DOHH2 (cell line): Measurements from ENCODE around the gene NDUFA8.

Source experiments
- H3F3A ChIP-seq: fragments of 200-600 bp; sonication (generic), shearing (Covaris generic); 2 replicates; pipeline ENCODE4 v1.6.0; 2016; ENCODE audit warnings: antibody characterized with exemption, mild to moderate bottlenecking; ENCODE audit not compliant: control insufficient read depth, insufficient read depth
- H3K27ac ChIP-seq: fragments of 200-600 bp; sonication (generic); 2 replicates; pipeline ENCODE4 v1.5.1; 2014; ENCODE audit warnings: low read depth, mild to moderate bottlenecking, low read length, moderate library complexity
- H3K27me3 ChIP-seq: fragments of 200-600 bp; sonication (generic); 2 replicates; pipeline ENCODE4 v1.6.1; 2014; ENCODE audit warnings: mild to moderate bottlenecking, low read length, mixed read lengths; ENCODE audit not compliant: control insufficient read depth
- H3K36me3 ChIP-seq: fragments of 200-600 bp; sonication (generic); 2 replicates; pipeline ENCODE4 v1.6.1; 2014; ENCODE audit warnings: mild to moderate bottlenecking, low read length, moderate library complexity, mixed read lengths; ENCODE audit not compliant: control insufficient read depth
- H3K4me1 ChIP-seq: fragments of 200-600 bp; sonication (generic); 2 replicates; pipeline ENCODE4 v1.6.1; 2014; ENCODE audit warnings: mild to moderate bottlenecking, low read length, mixed read lengths; ENCODE audit not compliant: control insufficient read depth
- H3K4me2 ChIP-seq: fragments of 200-600 bp; sonication (generic); 2 replicates; pipeline ENCODE4 v1.6.0; 2014; ENCODE audit warnings: mild to moderate bottlenecking, low read length, moderate library complexity
- H3K4me3 ChIP-seq: fragments of 200-600 bp; sonication (generic); 2 replicates; pipeline ENCODE4 v1.5.1; 2014; ENCODE audit warnings: mild to moderate bottlenecking, low read length, mixed read lengths
- H3K79me2 ChIP-seq: fragments of 200-600 bp; sonication (generic); 2 replicates; pipeline ENCODE4 v1.6.1; 2014; ENCODE audit warnings: mild to moderate bottlenecking, low read length, mixed read lengths; ENCODE audit not compliant: control insufficient read depth
- H3K9me2 ChIP-seq: fragments of 200-600 bp; sonication (generic); replicated peaks from 2 replicates; pipeline ENCODE4 v1.6.1; 2014; ENCODE audit warnings: mild to moderate bottlenecking, low read length, mixed read lengths; ENCODE audit not compliant: control insufficient read depth
- H3K9me3 ChIP-seq: fragments of 200-600 bp; sonication (generic); 2 replicates; pipeline ENCODE4 v1.6.1; 2014; ENCODE audit warnings: antibody characterized with exemption, low read length, mixed read lengths; ENCODE audit not compliant: control insufficient read depth, insufficient read depth
- H4K20me1 ChIP-seq: fragments of 200-600 bp; sonication (generic); 2 replicates; pipeline ENCODE4 v1.6.0; 2014; ENCODE audit warnings: low read depth, mild to moderate bottlenecking, antibody characterized with exemption, low read length, moderate library complexity; ENCODE audit not compliant: control insufficient read depth, insufficient read depth
- EZH2phosphoT487 ChIP-seq: fragments of 200-600 bp; sonication (generic); IDR thresholded peaks from 2 replicates; pipeline ENCODE4 v1.6.1; 2017; ENCODE audit warnings: borderline replicate concordance, mild to moderate bottlenecking, antibody characterized with exemption, low read length, moderate library complexity, mixed read lengths
- TF ChIP-seq, protein P1 (sequence below): fragments of 200-600 bp; sonication (generic); IDR thresholded peaks from one replicate; pipeline ENCODE4 v1.5.1; 2014; ENCODE audit warnings: antibody characterized with exemption, mild to moderate bottlenecking, low read depth, low read length; ENCODE audit not compliant: poor library complexity, severe bottlenecking

Gene NDUFA8

DNA sequence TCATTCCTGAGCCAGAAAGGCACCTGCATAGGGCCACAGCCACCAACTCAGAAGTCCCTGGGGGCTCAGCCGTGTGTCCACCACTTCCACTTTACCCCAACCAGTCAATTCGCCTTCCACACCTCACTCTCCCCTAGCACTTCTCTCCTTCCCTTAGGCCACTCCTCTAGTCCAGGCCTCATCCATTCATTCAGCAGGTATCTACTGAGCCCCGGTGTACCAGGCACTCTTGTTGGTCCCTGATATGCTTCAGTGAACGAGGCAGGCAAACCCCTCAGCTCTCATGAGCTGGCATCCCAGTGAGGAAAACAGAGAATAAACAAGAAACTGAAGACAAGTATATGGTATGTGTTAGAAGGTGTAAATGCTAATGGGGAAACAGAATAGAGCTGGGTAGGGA is 28.7 kb downstream of the NDUFA8 start:
- TF ChIP-seq, protein P1, sequence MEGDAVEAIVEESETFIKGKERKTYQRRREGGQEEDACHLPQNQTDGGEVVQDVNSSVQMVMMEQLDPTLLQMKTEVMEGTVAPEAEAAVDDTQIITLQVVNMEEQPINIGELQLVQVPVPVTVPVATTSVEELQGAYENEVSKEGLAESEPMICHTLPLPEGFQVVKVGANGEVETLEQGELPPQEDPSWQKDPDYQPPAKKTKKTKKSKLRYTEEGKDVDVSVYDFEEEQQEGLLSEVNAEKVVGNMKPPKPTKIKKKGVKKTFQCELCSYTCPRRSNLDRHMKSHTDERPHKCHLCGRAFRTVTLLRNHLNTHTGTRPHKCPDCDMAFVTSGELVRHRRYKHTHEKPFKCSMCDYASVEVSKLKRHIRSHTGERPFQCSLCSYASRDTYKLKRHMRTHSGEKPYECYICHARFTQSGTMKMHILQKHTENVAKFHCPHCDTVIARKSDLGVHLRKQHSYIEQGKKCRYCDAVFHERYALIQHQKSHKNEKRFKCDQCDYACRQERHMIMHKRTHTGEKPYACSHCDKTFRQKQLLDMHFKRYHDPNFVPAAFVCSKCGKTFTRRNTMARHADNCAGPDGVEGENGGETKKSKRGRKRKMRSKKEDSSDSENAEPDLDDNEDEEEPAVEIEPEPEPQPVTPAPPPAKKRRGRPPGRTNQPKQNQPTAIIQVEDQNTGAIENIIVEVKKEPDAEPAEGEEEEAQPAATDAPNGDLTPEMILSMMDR = no peak
- no peak for TF ChIP-seq EZH2phosphoT487
- no peaks in the 10 kb centered on the region for H3K79me2 ChIP-seq

DNA sequence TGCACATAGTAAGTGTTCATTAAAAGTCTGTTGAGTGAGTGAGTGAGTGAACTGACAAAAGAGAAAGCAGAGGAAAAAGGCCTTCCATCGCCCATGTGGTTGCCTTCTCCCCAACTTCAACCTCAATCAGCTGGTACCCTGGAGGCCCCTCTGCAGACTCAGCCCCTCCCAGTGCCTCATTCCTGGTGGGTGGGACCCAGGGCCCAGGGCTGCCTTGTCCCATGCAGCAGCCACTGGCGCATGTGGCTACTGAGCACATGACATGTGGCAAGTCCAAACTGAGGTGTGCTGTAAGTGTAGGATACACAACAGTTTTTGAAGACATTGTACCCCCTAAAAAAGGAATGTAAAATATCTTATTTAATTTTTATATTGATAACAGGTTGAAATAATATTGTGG is 29.6 kb downstream of the NDUFA8 start:
- Histone ChIP-seq H3K27me3 (peaks cover 7% of the 10 kb centered on the region; the same call in 1 of the 2 replicates), H3K79me2 (no peaks in the 10 kb centered on the region), H3K36me3 (no peaks in the 10 kb centered on the region), H3K9me2 (no peaks in the 10 kb centered on the region), H3K27ac (no peak overlapping the region), H3K4me1 (no peaks in the 10 kb centered on the region), H3F3A (no peaks in the 10 kb centered on the region), H3K4me3 (no peak overlapping the region), H3K4me2 (no peak overlapping the region), H3K9me3 (no peaks in the 10 kb centered on the region), H4K20me1 (no peaks in the 10 kb centered on the region)
- no peak for TF ChIP-seq EZH2phosphoT487
- TF ChIP-seq, protein P1 = no peak

More for the DNA sequence above, 28.7 kb downstream of the NDUFA8 start:
- no peaks in the 10 kb centered on the region for H3F3A ChIP-seq
- no peaks in the 10 kb centered on the region for H4K20me1 ChIP-seq
- peaks cover 7% of the 10 kb centered on the region; the same call in 1 of the 2 replicates for H3K27me3 ChIP-seq
- no peaks in the 10 kb centered on the region for H3K36me3 ChIP-seq
- no peaks in the 10 kb centered on the region for H3K4me1 ChIP-seq
- no peaks in the 10 kb centered on the region for H3K9me3 ChIP-seq
- H3K27ac ChIP-seq = no peak overlapping the region
- no peak overlapping the region for H3K4me2 ChIP-seq
- H3K4me3 ChIP-seq = no peak overlapping the region
- no peaks in the 10 kb centered on the region for H3K9me2 ChIP-seq

DNA sequence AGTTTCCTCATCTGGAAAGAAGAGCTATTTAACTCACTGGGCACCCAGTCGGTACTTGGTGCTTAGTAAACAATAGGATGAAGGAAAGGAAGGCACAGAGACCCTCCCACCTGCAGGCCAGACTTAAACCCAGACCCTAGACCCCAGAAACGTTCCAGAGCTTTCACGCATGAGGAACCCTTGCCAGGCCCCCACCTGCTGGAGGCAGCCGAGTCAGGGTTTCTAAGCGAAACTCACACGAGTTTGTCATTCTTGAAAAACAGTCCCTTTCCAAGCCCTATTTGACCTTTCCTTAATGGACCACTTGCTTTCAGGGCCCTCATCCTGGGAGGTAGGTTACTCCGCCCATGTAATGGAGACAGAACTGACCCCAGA is 30.6 kb downstream of the NDUFA8 start:
- peaks cover 14% of the 10 kb centered on the region; the same call in 1 of the 2 replicates for H3K27me3 ChIP-seq
- TF ChIP-seq, protein P1 = no peak
- TF ChIP-seq EZH2phosphoT487 = no peak
- no peaks in the 10 kb centered on the region for H3K79me2 ChIP-seq
- no peak overlapping the region for H3K4me2 ChIP-seq
- H3K36me3 ChIP-seq = no peaks in the 10 kb centered on the region
- H4K20me1 ChIP-seq = no peaks in the 10 kb centered on the region
- H3K4me3 ChIP-seq = no peak overlapping the region
- no peaks in the 10 kb centered on the region for H3K4me1 ChIP-seq
- H3K27ac ChIP-seq = no peak overlapping the region
- H3F3A ChIP-seq = no peaks in the 10 kb centered on the region
- no peaks in the 10 kb centered on the region for H3K9me3 ChIP-seq
- H3K9me2 ChIP-seq = no peaks in the 10 kb centered on the region
